GM18508 (cell line): Measurements from ENCODE around the gene TIMP3.

Experiments
- ATAC-seq: cut with Tn5 transposase; IDR thresholded peaks from one replicate; pipeline ENCODE4 v1.9.1; 2021; ENCODE audit warnings: moderate number of reproducible peaks; ENCODE audit not compliant: insufficient read depth, unreplicated experiment

TIMP3 gene

DNA sequence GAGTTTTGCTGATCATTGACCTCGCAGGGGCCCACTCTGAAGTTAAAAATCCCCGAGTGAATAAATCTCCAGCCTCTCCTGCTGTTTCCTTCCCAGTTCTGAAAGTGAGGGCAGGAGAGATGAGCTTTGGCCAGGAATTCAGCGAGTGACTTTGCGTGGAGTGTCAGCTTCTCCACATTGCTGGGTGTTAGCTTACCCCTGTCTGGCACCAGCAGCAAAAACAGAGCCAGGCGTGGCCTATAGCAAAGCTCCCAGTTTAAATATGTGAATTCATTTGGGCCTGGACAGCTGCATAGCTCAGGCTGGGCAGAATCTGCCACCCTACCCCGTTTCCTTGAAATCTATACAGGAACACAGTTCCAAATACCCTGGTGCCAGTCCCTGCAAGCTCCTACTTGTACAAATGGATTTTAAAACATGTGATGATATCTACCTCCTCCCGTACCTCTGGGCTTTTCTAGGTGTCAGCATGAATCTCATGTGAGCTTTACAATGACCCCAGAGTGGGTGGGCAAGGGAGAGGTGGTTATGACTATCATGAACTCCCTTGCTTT is 25.6 kb downstream of the TIMP3 start:
- ATAC-seq = no peak

DNA sequence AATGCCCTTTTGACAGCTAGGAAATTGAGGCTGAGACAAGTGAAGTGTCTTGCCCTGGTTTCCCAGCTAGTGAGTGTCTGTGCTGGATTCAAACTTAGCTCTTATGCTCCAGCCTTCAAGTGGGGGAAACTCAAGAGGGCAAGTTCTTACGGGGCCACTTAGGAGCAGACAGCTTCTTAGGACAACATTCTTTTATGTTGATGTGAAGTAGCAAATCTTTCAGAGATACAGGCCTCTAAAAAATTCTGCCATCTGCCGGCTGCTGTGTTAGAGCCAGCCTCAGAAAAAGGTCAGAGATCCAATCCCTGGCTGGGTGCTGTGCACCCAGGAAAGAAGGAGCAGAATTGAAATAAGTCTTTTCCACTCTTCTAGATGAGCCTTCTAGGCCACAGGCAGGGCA is 26.6 kb downstream of the TIMP3 start:
- ATAC-seq = no peak

DNA sequence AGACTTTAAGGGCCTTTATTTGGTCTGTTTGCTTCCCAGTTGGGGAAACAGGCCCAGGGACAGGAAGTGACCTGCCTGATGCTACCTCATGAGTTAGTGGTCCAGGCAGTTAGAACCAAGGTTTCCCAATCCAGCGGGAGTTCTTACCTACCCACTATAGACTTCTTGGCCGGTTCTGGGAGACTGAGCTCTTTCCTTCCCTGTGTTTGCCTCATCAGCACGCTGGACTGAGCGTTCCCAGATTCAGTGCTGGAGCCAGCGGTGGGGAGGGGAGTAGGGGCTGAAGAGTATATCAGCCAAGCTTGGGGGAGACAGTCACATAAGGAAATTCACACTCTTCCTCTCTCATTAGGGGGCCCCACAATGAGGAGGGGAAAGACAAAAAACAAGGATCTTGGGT is 27.1 kb downstream of the TIMP3 start:
- no peak for ATAC-seq

DNA sequence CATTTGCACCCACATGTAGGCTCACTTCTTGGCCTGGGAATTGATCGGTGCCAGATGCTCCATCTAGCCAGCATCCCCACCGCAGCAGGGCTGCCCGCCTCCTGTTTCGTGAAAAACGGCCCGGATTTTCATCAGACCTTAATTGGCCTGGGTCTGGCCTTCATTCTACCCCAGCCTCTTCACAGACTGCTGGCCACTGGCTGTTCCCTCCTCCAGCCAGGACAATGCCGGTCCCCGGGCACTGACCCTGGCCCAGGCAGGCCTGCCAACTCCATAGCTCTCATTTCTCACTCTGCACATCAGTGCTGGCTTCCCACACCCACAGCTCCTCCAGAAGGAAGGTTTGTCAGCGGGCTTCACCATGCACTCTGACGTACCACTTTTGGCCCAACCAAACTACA is 27.9 kb downstream of the TIMP3 start:
- no peak for ATAC-seq

DNA sequence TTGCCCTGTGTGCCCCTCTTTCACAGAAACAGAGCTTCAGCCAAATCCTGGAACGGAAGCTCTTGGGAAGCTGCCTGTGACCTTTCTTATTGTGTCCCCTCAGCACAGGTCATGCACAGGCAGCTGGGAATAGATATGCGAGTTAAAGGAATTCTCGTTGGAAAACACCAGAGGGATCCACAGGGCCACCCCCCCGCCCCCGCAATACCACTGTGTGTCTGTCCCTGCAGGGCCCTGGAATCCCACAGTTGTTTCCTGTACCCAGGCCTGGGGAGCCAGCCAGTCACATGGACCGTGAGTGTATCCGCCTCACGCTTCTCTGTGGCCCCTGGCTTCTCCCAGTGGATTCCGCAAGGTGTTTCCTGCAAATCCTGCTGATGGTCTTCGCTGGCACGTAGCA is 29.0 kb downstream of the TIMP3 start:
- no peak for ATAC-seq

DNA sequence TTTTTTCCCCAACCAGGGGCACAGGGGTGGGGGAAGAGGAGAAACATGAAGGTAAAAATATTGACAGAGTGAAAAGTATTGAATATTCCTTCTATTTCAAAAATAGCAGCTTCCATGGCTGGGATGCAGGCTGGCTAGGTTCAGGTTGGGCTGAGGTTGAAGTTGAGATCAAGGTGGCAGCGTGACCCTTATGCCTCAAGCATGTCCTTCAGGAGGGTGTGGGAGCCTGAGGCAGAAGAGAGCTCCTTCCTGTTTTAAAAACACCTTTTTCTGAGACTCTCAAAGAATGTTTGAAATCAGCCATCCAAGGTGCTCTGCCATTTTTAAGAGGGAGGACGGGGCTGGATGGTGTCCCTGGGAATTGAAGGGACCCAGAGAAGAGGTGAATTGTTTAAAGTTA is 29.5 kb downstream of the TIMP3 start:
- no peak for ATAC-seq

DNA sequence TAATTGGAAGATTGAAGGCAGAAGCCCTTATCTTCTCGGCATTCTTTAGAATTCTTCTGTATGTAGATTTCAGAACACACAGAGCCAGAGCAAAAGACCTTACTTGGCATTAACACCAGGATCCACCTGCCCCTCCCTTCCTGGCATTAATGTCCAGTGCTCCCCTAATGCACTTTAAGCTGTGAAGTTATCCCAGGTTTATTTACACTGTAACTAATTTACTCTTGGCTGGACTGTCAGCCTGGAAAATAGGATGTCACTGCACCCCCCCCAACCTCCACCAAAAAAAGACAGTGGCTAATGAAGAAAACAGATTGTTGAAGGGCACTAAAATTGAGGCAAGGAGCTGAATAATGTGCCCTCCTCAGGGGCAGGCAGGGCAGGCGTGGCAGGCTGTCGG is 30.1 kb downstream of the TIMP3 start:
- no peak for ATAC-seq

DNA sequence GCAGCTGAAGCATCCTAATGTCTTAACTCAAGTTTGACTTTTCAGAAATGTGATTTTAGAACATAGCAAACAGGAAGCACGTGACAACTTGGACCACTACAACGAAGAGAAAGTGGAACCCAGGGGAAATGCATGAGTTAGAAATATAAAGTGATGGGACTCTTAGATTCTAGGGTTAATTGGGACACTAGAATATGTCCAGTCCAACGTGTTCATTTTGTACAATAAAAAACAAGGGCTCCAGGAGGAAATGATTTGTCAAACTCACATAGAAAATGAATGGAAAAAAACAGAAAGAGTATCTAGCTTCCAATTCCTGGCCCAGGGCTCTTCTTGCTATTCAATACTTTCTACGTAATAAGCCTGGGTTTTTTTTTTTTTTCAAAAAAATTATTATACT is 30.7 kb downstream of the TIMP3 start:
- ATAC-seq = no peak

DNA sequence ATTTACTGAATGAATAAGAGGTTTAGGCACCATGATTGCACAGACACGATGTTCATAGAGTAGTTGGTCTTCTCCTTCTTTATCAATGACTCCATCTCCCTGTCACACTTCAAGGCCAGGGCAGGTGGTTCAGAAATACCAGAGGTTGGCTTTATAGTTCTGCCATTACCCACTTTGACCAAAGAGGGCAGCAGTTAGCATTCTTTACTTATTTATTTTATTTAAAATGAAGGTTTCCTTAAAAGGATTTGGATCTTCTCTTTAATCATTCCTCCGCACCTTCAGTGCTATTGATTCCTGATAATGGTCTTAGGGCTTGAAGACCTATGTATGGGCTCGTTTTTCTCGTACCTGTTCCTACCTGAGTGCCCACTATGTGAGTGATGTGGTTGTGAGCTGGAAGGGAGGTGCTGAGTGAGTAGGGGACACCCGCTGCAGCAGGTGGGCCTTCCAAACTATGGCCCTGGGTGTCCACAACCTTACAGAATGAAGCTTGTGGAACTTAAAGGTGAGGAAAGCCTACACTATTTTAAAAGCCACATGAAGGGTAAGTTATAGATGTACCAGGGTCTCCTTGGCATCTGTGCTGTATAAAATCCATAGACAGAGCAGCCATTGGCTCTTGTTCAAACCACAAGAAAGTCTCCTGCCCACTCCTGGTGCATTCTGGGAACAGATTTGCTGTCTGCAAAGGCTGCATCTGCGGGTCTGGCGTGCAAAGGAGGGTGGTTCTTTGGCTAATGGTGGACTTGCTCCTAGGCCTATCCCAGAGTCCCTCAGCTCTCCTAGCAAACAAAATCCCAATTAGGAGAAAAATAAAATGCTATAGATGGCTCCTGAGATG is 35.0 kb downstream of the TIMP3 start:
- no peak for ATAC-seq

DNA sequence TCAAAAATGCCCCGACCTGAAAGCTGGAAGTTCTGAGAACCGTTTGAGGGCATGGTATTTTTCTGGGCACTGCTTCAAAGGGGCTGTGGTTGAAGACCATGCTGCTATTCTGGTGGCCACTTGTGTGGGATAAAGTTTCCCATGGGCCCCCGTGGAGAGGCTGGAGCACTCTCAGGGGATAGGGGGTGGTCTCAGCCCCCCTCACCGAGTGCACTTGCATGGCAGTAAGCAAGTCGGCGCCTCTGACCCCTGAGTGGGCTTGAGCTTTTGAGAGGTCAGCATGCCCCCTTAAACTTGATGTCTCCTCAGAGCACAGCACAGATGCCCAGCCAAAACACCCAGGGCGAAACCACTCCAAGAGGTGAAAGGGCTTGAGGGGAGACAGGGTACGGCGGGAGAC is 35.6 kb downstream of the TIMP3 start:
- no peak for ATAC-seq

DNA sequence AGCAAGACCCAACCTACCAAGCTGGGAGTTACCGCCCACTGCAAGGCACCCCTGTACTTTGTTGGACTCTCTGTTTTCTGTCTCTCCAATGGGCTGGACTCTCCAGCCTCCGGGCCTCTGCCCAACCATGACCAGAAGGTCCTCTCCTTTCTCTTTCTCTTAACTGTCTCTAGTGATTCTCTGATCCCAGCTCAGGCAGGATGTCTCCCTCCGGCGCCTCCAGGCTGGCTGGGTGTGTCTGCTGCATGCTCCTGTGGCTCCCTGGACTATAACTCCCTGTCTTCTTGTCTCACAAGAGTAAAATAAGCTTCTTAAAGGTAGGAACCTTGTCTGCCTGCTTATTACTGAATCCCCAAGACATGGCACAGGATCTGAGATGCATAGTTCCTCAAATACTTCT is 36.3 kb downstream of the TIMP3 start:
- ATAC-seq = no peak

DNA sequence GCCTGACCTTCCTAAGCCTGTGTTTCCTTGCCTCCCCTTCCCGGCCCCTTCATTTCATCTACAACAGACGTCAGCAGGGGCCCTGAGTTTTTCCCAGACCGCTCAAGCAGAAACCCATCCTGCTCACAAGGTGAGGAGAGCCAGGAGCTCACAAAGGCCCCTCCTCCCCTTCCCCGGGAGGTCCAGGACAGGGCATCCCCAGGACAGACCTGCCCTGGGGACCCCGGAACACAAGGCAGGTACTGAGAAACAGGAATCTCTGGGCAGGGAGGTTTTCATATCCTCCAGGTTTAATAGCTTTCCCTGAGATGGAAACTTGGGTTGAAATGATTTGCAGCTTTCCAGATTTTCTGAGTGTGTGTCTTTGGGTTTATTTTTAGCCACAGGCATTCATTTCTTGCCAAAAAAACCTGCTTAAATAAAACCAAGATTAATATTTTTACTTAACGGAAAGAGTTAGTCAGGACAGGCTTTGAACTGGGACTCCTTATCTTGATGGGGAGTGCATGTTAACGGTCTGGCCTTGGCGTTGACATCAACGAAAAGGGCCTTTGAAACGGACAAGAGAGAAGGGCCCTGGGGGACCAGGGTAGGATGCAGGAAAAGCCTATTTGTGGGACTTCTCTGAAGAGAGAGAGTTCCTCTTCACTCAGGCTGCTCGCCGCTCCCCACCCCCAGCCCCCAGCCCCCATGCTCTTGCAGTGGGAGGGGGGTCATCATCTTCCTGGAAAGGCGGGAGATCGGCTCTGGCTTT is 38.5 kb downstream of the TIMP3 start:
- ATAC-seq = no peak

DNA sequence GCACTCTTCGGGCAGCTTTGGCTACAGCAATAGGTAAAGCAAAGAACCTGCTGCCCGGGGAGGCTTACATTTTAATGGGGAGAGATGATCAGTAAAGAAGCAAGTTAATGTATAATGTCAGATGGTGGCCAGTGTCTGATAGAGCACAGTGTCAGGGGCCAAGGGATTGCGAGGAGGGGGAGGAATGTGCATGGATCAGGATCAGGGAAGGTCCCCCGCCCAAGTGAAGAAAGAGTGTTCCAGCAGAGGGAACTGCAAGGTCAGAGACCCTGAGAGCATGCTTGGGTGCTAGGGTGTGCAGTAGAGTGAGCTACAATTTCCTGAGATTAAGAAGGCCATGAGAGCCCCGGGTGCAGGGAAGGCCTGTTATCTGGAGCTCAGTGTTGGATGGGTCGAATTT is 39.7 kb downstream of the TIMP3 start:
- no peak for ATAC-seq

DNA sequence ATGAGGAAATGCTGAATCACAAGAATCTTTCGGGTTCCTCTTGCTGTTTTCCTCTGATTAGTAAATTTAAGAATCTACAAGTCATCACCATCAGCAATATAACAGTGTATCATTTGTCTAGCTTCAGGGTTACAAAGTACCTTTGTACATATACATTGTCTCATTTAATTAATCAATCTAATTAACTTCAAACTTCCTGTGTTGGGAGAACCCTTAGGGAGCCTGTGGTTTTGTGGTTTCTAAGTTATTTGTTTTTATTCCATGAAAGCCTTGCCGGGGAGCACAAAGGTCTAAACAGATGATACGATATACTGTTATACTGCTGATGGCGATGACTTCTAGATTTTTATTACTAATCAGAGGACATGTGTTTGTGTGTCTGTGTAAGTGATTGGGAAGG is 41.0 kb downstream of the TIMP3 start:
- ATAC-seq = no peak

DNA sequence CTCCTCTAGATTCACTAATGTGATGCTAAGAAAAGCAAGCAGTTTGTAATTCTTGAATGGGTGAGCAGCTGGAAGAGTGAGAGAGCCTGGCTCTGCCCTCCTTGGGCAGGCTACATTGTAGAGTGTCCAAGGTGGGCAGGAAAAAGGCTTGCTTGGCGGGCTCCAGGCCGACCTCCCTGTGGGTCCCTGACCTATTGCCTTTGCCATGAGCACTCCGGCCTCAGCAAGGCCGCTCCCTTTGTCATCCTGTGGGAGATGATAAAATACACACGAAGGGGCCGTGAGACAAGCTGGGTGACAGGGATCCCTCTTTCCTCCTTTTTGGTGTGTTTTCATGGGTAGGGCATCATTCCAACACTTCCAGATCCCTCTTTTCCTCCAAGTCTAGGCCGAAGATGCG is 41.8 kb downstream of the TIMP3 start:
- ATAC-seq = no peak

DNA sequence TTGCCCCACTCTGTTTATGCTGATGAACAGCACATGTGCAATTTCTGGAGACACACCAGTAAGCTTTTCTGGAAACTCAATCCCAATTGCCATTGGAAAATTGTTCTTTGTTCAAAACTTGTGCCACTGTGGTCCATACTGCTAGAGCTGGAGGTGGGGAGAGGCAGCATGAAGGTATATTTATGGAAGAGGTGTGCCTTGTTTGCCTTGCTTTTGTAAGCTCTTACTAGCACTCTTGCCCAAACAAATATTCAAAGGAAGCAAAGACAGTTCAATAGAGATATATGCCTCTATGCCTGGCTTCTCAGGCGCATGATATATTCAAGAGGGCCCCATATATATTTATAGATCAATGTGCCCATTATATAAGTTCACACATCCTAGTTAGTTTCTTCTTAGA is 42.7 kb downstream of the TIMP3 start:
- ATAC-seq = no peak

DNA sequence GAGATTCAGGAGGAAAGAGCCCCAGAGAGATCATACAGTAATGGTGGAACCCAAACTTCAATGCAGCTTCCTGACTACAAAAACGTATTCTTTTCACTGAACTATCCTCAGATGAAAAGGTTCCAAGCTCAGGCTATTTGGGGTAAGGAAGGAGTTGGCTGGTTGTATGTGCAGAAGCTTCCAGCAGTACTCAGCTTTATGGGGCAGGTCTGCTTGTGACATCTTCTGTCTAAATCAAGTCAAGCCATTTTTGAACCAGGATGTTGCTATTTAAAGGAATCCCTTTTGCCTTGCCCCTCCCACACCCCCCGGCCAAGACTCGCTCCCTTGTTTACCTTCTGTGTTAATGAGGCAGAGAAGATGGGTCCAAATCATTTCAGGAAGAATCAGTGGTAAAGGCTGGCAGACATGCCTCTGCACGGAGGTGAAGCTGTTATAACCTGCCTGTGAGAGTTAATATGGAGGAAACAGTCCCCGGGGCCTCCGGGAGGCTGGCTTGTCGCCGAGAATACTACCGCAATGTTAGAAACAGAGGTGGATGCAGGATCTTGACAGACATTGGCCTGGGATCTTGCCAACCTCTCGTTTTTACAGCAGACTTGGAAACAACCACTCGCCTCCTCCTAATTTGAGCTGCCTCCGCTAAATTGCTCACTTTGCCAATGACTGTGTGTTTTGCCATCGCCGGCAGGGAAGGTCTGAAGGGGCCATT is 45.4 kb downstream of the TIMP3 start:
- no peak for ATAC-seq

DNA sequence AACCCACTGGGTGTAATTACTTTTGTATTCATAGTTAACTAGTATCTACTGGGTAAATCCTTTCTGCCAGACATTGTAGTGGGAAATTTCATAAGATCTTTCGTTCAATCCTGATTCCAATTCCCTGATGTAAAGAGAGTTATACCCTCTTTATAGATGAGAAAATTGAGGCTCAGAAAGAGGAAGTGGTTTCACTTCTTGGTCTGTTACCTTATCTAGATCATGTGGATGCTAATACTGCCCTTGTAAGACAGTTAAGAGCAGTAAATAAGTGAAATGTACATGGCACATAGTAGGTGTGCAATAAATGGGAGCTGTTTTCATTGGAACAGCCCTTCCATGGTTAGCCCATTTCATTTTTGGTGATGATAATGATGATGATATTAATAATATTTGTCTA is 46.7 kb downstream of the TIMP3 start:
- no peak for ATAC-seq

DNA sequence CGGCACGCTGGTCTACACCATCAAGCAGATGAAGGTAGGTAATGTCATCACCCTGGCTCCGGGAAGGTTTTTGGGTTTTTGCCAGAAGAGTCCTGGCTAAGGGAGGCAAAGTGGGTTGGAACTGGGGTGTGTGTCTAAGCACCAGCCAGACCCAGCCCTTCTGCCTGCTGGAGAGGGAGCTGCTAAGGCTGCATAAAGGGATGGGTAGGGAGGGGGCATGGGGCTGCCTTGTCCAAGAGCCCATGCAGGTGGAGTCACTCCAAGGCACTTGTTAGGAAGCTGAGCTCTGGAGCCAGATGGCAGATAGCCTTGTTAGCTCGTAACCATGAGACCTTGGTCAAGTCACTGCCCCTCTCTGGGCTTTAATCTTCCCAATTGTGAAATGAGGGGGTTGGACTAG is 48.0 kb downstream of the TIMP3 start:
- no peak for ATAC-seq

DNA sequence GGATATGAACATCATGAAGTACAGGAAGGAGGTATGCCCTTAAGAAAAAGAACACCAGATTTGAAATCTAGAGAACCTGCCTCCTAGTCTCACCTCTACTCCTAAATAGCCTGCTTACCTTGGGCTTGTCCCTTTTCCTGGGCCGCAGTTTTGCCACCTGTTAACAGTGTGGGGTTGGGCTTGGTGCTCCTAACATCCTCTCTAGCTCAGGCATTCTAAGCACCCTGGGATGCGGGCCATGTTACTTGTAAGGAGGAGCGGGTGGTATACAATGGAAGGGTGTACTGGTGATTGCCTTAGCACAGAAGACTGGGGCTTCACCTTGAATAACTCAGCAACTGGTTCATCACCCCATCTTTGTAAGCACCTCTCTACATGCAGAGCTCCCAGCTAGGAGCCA is 48.7 kb downstream of the TIMP3 start:
- no peak for ATAC-seq
